NCI-H345 treated with DMSO at 0.1 percent for 48 hours (cell line): ENCODE data around the gene POLR1D.
"Not testable (repeated sequence)": the region's sequence is repeated elsewhere in the genome, so short reads cannot be mapped to it uniquely, and the experiment has no call there.

Experiments used
- DNase-seq: peaks from one replicate; lab custom pipeline; 2025; ENCODE audit not compliant: unreplicated experiment; lab: John Stamatoyannopoulos, UW

POLR1D gene

GRCh38 chr13:27613628-27614027 lies 8.1 kb upstream of the POLR1D start:
- DNase-seq: no peak

- no peak for DNase-seq
Measured at GRCh38 chr13:27617881-27618321, 3.8 kb upstream of the POLR1D start.

- DNase-seq: no peak
Measured at GRCh38 chr13:27619093-27619727, 2.5 kb upstream of the POLR1D start.

DNA sequence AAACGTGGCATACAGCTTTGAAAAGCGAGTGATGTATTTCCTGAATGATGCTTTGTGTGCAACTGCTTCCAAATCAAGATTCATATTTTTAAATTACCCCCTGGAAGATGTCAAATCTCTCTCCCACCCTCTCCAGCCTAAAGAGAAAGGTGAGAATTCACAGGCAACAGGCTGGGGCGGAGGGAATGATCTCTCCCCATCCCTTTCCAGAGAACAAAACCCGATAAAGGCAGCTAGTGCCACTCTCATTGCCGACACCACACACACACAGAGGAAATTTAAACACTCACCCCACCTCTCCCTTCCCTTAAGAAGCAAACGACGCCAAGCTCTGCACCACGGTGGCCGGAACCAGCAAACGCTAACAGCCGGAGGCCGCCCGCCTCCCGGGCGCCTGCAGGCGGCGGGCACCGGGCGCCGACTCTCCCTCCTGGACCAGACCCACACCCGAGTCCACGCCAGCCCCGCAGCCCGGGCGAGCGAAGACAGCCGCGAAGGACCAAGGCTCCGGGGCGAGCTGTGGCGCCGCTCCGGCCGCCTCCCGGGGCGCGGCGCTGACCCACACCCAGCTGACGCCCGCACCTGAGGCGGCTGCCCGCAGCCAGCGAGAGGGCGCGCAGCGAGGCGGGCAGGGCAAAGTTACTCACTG lies 1.8 kb upstream of the POLR1D start:
- DNase-seq: no peak

DNA sequence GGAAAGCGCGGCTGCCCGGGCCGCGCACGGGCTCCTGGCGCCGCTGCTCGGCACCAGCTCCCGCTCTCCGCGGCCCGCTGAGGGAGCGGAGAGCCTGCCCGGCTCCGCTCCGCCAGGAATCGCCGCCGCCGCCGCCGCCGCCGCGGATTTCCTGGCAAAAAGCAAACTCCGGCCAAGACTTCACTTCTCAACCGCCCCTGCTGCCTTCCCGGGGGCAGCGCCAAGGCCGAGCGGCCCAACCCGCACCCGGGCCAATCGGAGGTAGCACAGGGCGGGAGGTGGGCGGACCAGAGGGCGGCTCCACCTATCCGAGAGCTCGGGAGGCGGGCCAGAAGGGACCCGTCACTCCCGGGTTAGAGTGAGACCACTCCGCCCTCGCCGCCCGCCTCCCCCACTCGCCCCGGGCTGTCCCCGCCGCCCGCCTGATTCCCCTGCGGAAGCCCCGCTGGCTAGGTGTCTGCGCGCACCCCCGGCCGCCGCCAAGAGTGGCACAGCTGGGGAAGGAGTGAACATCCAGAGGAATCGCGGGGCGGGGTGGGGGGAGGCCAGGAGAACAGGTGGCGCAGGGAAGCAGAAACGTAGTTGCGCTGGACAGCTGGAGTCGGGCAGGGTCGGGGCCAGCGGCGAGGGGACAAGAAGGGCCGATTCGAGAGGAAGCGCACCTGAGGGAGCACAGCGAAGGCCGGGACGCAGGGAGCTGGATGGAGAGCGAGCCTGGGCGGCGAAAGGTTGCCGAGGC lies 1.1 kb upstream of the POLR1D start, which contains the start of gene LNX2:
Gene LNX2 (minus strand): TSS at position 153 of the 739 bp plus-strand sequence. CDS start 38,826 bp downstream, outside the sequence.
- peak; percentile 83 for DNase-seq

DNA sequence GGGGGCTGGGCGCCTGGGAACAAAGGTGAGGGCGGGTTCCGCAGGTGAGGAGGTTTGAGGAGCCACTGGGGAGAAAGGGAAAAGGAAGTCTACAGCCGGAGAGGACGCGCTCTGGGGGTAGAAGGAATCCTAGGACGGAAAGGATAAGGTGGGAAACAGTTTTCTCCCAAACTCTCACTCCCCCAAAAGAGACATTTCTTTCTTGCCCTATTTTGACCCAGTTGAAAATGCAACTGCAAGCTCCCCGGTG lies 651 bp upstream of the POLR1D start:
- DNase-seq: peak; percentile 47

- DNase-seq: no peak
Measured at GRCh38 chr13:27622102-27622820, 569 bp downstream of the POLR1D start.

GRCh38 chr13:27622881-27623280 lies 1.2 kb downstream of the POLR1D start:
- DNase-seq: no peak

DNA sequence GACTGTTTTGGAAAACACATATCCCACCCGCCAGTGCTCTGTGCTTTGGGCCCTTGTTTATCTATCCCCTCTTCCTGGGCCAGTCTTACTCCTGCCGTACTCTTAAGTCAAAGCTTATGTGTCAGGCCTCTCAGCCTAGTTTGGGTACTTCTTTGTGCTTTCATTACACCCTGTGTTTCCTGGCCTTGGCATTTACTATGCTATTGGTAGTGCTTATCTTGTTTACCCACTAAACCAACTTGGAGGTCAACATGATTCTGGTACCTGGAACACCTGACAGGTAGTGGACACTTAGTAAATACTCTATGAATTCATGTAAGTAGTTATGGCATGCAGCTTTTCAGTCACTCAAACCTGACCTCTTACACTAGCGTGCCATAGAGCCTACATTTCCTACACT lies 2.4 kb downstream of the POLR1D start:
- DNase-seq: no peak

GRCh38 chr13:27625839-27626238 lies 4.1 kb downstream of the POLR1D start:
- DNase-seq: no peak

- DNase-seq: no peak
Measured at GRCh38 chr13:27627380-27627779, 5.7 kb downstream of the POLR1D start.

GRCh38 chr13:27628081-27628480 lies 6.4 kb downstream of the POLR1D start:
- DNase-seq: no peak

DNA sequence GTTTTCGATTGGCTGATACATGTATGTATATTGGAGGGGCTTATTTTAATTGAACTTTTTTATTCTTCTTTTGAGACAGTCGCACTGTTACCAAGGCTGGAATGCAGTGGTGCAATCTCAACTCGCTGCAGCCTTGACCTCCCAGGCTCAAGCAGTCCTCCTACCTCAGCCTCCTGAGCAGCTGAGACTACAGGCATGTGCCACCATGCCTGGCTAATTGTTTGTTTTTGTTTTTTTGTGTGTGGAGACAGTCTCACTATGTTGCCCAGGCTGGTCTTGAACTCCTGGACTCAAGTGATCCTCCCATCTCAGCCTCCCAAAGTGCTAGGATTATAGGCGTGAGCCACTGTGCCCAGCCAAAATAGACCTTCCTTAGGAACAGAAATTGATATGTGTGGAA lies 7.1 kb downstream of the POLR1D start:
- not testable (repeated sequence) for DNase-seq

GRCh38 chr13:27631156-27631555 lies 9.5 kb downstream of the POLR1D start:
- DNase-seq: no peak

DNA sequence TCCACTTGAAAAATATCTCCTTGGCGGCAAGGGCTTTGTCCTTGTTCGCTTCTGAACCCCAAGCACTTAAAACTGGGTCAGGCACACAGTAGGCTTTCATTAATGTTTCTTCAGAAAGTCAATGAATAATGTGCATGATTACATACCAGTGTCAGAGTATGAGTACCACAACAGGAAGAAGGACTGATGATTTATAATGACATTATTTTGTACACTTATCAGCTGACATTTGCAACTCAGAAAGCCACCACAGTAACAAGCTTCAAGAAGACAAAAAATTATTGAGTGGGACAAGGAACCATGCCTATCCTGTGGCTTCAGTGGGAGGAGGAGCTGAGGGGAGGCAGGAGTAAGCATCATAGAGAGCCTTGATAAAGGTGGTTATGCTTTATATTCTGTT lies 10.0 kb downstream of the POLR1D start:
- no peak for DNase-seq

- DNase-seq: no peak
Measured at GRCh38 chr13:27632214-27632613, 10.5 kb downstream of the POLR1D start.

DNA sequence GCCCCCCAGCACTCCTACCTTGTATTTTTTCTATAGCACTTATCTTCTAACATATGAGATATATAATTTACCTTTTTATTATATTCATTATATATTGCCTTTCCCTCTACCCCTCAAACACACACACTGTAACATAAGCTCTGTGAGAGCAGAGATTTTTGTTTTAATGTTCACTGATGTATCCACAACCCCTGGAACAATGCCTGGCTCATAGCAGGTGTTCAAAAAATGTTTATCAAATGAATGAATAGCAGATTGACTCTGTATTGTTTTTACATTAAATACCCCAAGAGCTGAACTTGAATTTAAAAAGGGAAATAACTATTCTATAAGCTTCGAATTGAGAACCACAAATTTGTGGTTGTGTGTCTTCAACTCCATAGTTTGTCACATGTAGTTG lies 11.0 kb downstream of the POLR1D start:
- DNase-seq: no peak

- no peak for DNase-seq
Measured at GRCh38 chr13:27634231-27634630, 12.5 kb downstream of the POLR1D start.

DNA sequence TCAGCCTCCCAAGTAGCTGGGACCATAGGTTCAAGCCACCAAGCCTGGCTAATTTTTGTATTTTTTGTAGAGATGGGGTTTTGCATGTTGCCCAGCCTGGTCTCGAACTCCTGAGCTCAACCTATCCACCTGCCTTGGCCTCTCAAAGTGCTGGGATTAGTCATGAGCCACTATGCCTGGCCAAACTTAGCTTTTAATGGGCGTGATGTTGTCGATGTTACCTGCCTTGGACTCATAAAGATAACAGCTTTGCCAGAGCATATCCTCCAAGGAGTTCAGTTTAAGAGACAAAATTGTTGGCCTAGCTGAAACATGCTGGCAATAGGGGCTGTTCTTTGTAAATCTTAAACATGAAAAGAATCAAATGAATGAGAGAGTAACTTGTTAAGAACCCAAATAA lies 13.1 kb downstream of the POLR1D start:
- DNase-seq: no peak

GRCh38 chr13:27635266-27635665 lies 13.6 kb downstream of the POLR1D start:
- no peak for DNase-seq

DNA sequence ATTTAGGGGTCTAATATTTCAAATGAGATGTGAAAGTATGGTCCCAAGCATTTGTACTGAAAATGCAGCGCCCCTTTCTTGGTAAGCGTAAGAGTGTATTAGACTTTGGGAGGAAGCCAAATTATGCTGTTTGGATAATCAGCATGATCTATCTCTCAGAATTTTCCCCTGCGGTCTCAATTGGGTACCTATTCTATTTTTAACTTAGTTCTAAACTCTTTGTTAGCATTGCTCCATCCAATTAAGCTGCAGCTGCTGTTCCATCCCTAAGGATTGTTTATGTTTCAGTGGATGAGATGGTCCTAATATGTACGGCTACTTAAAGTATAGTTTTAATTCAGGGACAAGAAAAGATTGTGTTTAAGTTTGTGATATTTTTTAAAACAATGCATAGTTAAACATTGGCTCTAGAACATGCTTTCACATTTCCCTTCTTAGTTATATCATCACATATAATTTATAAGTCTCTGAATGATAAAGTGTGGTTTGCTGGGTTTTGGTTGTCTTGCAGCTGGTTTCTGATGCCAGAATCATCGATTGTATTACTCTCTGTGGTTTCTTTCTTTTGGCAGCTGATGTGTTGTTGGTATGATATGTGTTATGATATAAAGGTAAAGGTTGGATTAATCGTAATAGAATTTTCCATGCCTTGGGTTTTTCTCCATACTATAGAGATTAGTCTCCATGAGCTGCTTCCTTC lies 15.0 kb downstream of the POLR1D start:
- DNase-seq: peak; percentile 47
